ENCODE measurements around the gene SCAF8. TPM values are rescaled to one million over a fixed set of nuclear protein-coding genes. Genes with fewer than 3 reads are reported as not detected.

Gene SCAF8
- polyA plus RNA-seq, 10 donors: 31.2 to 42.5 (median 36.0) TPM

DNA sequence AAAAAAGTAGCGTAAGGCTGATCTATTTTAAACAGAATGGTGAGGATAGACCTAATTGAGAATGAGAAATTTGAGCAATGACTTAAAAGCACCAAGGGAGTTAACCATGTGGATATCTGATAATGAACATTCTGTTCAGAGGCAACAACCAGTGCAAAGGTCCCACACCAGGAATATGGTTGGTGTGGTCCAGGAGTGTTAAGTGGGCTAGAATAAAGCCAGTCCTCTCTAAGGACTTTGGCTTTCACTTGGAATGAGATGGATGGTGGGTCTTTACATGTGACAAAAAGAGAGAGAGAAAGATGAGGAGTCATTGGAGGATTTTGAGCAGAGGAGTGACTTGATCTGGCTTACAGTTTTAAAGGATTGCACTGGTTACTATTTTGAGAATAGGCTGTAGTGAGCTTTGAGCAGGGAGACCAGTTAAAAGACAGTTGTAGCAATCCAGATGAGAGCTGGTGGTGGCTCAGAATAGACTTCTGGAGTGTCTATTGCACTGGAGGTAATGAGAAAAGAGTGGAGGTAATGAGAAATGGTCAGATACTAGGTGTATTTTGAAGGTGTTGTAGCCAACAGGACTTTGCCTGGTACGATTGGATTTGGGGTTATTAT lies 89.8 kb downstream of the SCAF8 start:
- peak in 1 of 3 donors; percentile 11 for DNase-seq

DNA sequence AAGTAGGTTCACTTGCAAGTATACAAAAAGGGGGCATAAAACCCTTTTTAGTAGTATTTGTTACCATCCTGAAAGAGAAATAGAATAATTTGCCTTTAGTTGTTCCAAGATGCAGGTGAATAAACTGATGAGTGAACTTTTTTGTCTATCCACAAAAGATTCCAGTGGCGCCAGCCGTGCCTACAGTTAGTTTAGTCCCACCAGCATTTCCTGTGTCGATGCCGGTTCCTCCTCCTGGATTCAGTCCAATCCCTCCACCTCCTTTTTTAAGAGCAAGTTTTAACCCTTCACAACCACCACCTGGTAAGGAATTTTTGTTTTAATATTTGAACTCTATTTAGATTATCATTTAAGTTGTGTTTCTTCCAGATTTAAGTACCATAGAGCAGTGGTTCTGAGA lies 90.9 kb downstream of the SCAF8 start:
- peak in 1 of 3 donors; percentile 14 for DNase-seq

DNA sequence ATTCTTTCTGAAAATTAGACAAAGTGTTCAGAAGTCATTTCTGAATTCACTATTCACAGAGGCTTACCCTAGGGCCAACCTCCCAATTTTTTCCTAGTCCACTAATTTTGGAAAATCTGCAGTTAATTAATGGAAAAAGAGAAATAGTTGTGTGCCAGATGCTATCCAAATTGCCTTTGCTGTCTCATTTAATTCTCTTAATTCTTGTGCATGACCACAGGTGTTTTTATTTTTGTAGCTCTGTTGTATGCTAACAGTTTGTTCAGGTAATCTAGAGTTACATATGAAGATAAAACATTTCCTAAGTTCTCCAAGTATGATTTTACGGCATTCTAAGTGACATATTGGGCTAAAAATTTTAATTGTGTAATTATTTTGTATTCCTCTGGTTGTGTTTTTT lies 96.8 kb downstream of the SCAF8 start:
- DNase-seq: no peak

DNA sequence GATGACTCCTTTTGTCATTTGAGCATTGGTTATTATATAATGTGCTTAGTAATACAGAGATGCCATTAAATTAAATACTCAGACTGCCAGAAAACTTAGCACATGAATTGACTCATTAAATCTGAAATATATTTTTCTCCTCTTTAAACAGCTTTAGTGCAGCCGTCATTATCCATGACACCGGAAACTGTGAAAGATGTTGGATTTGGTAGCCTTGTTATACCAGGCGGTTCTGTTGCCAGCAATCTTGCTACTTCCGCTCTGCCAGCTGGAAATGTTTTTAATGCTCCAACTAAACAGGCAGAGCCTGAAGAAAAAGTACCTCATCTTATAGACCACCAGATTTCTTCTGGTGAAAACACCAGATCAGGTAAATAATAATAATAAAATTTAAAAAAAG lies 97.6 kb downstream of the SCAF8 start:
- no peak for DNase-seq

- DNase-seq: no peak
These were observed 102.1 kb downstream of the SCAF8 start for GRCh38 chr6:154835307-154835706.

DNA sequence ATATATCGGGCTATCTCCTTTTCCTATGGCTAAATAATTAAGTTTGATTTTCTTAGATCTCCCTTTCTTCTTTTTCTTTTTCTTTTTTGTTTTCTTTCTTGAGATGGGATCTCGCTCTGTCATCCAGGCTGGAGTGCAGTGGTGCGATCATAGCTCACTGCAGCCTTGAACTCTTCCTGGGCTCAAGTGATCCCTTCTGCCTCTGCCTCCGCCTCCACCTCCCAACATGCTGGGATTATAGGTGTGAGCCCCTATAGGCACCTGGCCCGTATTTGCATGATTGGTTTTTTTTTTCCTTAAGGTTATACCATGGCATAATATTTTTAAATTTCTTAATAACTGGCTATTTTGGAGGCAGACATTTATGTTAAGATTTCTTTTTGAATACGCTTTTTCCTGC lies 106.3 kb downstream of the SCAF8 start:
- DNase-seq: no peak

DNA sequence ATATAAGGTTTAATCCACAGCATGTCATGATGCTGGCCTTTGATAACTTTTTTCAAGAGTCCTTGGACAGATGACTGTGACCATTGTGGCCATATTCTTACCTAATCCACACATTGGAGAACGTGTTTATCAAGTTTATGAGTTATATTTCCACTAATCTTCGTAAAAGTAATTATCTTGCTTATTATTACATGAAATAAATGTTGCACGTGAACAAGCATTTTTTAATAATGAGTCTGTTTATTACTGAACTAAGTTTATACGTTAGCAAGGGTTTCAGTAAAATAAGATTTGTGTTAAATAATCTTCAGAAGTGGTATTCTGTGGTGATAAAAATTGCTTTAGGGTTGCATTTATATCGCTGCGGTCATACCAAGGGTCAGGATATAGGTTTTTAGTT lies 107.1 kb downstream of the SCAF8 start:
- DNase-seq: no peak

DNA sequence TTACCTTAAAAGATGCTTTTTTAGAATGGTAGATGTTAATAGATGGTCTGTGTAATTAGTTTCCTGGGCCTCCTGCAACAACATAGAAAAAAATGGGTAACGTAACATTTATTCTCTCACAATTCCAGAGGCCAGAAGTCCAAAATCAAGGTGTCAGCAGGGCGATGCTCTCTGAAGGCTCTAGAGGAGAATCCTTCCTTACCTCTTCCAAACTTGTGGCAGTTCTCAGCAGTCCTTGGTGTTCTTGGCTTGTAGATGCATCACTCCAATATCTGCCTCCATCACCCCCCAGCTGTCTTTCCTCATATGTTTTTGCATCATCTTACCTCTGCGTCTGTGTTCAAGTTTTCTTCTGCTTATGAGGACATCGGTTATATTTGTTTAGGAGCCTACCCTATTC lies 107.9 kb downstream of the SCAF8 start:
- no peak for DNase-seq

DNA sequence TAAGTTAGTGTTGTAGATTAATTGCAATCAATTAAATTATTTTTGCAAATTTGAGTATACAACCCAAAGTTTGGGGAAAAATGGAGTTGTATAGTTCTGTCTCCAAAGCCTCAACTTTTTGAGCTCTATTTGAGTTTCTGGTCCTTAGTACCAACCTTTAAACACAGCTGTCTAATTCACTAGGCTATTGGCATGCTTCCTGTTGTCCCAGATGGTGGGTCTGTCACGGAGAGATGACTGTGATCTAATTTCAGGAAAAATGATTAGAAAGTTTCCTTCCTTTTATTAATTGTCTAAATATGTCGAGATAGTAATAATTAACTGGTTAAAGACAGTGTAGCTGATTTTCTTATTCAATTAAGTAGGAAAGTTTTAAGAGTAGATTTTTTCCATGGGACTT lies 109.6 kb downstream of the SCAF8 start:
- peak; percentile 14 to 31 (median 18) for DNase-seq

- no peak for DNase-seq
These were observed 114.1 kb downstream of the SCAF8 start for GRCh38 chr6:154847318-154847717.

DNA sequence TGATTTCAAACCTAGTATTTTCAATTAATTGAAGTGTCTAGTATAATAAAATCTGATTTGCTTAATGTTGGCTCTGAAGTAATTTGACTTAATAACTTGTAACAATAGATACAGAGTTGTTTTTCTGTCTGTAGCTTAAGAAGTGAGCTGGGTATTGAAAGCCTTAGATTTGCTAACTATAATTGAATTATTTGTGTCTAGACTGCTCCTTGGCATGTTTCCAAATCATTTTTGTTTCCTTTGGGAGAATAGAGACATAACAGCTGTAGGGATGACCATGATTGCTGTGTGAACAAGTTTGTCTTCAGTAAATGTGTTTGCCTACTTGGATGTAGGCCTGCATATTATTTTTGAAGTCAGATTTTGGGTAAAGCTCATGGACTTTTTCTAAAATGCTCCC lies 115.4 kb downstream of the SCAF8 start:
- peak in 1 of 3 donors; percentile 28 for DNase-seq

DNA sequence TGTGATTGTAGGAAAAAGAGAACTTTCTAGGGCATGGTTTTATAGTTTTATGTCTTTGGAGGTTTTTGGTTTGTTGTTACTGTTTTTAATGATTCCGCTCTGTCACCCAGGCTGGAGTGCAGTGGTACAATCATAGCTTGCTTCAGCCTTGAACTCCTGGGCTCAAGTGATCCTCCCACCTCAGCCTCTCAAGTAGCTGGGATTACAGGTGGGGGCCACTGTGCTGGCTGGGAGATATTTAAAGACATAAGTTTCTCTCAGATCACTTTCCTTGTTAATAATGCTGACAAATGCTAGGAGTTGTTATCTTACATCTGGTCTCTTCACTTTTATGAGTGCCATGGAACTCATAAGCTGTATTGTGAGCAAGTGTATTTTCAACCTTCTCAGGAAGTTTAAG lies 116.3 kb downstream of the SCAF8 start:
- DNase-seq: no peak

- DNase-seq: no peak
These were observed 119.5 kb downstream of the SCAF8 start for GRCh38 chr6:154852687-154853086.

DNA sequence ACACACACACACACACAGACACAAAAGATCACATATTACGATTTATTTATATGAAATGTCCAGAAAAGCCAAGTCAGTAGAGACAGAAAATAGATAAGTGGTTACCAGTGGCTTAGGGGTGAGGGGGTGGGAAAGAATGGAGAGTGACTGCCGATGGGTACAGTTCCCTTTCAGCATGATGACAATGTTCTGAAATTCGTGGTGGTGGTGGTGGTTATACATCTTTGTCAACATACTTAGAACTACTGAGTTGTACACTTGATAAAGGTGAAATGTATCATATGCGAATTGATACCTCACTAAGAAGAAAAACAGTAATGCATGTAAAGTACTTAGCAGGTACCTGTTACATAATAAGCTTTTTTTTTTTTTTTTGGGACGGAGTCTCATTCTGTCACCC lies 124.3 kb downstream of the SCAF8 start:
- DNase-seq: no peak

DNA sequence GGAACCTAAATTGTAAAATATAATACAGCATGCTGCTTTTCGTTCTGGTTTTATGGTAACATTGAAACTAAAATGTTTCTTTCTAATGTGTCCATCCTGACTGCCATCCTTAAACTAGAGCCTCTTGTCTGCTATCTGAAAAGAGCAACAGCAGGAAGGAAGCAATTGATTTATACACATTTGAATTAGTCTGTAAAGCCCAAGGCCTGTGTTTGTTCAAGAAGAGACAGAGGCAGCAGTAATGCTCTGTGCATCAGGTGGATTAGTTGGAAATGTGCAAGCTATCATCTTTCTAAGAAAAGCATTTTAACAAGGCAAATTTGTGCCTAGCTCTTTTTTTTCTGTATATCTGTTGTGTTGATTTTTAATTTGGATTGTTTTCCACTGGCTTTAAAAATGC lies 128.6 kb downstream of the SCAF8 start:
- DNase-seq: no peak

DNA sequence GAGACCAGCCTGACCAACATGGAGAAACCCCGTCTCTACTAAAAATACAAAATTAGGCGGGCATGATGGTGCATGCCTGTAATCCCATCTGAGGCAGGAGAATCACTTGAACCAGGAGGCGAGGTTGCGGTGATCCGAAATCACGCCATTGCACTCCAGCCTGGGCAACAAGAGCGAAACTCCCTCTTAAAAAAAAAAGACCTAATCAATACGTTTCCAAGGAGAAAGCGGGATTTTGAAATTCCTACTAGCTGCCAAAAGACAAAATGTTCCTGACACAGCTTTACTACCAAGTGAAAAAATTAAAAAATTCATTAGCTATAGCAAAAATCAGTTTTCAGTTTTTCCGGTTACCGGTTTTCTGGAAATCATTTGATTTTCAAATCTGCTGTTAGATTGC lies 129.3 kb downstream of the SCAF8 start:
- DNase-seq: no peak

DNA sequence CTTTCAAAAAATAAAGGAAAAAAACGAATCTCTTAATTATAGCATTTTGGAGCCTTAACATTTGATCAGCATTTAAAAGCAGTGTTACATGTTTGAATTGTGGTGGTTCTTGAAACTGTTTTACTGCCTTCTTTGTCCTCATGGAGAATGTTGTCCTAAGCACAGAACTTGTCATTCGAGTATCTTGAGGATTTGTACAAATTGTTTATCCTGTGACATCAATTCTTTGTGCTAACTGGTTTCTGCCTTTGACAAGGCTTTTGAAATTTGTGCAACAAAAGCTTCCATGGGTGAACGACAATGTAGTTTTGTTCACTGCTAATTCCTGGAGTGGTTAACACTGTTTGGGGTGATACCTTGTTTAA lies 130.8 kb downstream of the SCAF8 start:
- no peak for DNase-seq

- no peak for DNase-seq
These were observed 132.1 kb downstream of the SCAF8 start for GRCh38 chr6:154865291-154865690.

- peak; percentile 53 to 64 (median 56) for DNase-seq
These were observed 135.0 kb downstream of the SCAF8 start for GRCh38 chr6:154868143-154868594.

DNA sequence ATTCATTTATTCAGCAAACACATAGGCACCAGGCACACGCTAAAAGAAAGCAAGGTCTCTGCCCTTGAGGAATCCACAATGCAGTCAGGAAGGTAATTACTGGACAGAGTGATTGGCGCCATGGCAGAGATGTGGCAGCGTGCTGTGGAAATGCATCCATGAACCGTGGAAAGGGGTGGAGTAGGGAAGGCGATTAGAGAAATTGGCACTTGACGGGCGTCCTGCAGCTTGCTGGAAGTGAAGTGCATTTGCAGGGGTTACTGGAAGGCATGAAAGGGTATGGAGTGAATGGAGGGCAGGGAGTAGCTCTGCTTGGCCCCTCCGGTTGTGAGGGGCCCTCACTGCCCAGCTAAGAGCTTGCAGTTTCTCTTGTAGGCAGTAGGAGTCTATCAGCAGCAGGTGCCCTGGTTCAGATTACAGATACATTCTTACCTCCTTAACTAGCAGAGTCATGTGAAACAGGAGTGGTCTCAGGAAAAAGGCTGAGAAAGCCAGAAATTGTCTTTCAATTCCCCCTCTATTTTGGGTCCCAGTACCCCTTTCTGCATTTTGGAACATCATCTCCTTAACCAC lies 139.4 kb downstream of the SCAF8 start:
- DNase-seq: no peak

GRCh38 chr6:154873546-154873945 lies 140.3 kb downstream of the SCAF8 start:
- no peak for DNase-seq

- no peak for DNase-seq
These were observed 141.8 kb downstream of the SCAF8 start for GRCh38 chr6:154874773-154875592.
